ENCODE measurements around the gene RIPK1. TPM values are rescaled to one million over a fixed set of nuclear protein-coding genes. Genes with fewer than 3 reads are reported as not detected.
A peak's percentile ranks its signal among the peaks of the same experiment; 100 is the strongest.

Gene RIPK1
- total and polyA plus RNA-seq, 9 of the 15 experiments (the other 6 are each of a cell fraction or from before 2014, with no cell fraction given), result 3.8 to 24.9 (median 17.7) TPM

DNA sequence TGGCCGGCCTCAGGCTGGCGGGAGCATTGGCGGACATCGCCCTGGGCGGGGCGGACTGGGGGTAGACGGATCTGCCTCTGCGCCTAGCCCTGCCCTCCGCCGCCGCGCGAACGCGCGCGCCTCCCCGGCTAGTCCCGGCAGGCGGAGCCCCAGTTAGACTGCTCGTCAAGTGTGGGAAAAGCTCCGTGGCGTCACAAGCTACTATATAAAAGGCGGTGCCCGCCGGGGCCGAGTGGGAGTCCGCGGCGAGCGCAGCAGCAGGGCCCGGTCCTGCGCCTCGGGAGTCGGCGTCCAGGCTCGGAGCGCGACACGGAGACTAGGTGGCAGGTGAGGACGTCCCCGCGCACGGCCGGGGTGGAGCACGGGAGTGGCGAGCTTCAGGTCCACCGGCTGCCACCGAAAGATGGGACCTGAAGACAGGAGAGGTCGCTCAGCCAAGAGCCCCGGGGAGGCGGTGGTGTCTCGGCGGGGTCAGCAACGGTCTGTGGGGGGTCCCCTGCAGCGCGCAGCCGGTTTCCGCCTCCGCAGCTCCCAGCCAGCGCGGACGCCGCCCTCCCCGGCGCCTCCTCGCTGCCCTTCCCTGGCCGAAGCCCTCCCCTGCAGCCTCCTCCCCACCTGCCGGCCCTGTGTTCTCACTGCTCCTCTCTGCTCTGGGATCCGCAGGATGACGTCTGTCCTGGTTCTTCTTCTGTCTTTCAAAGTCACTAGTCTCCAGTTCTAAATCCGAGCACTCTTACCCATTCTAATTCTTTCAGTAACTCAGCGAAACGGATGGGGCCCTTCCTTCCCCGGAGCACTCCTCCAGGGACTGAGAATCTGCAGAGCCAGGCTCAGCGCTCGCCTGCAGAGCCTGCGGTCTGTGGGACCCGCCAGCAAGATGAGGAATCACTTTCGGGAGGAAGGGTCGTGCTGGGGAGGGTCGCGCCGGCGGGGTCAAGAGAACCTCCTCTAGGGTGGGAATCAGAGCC is 4.3 kb upstream of the RIPK1 start (continued):
- TF ChIP-seq TBL1XR1 (IDR thresholded peaks at IDR 0.05; ENCODE audit: low read length in 2 of 2) (no peak; a peak in 1 of 4 replicates), RB1 (IDR thresholded peaks at IDR 0.05; ENCODE audit: low read depth) (peak; percentile 89; the same call in 1 of the 2 replicates), NFYB (IDR thresholded peaks at IDR 0.05; ENCODE audit: extremely low read depth, insufficient read length) (no peak), NEUROD1 (IDR thresholded peaks at IDR 0.05; ENCODE audit: borderline replicate concordance, low read depth, low read length, partially characterized antibody) (peak; percentile 50), ZBTB1 (CRISPR knock-in tag; IDR thresholded peaks at IDR 0.05; ENCODE audit: borderline replicate concordance, low read depth) (peak; percentile 59; the same call in 1 of the 2 replicates), FOXP1 (CRISPR knock-in tag; IDR thresholded peaks at IDR 0.05) (peak; percentile 88; the same call in 1 of the 2 replicates), RBM39 (optimal IDR thresholded peaks at IDR 0.05; ENCODE audit: low read depth, low read length) (no peak), FOXK1 (CRISPR knock-in tag; IDR thresholded peaks at IDR 0.05; ENCODE audit: borderline replicate concordance) (peak; percentile 73), ZFP30 (CRISPR knock-in tag; IDR thresholded peaks at IDR 0.05; ENCODE audit: borderline replicate concordance) (no peak), ZNF263 (CRISPR knock-in tag; IDR thresholded peaks at IDR 0.05; ENCODE audit: borderline replicate concordance) (peak; percentile 91), FOXJ3 (CRISPR knock-in tag; IDR thresholded peaks at IDR 0.05) (no peak), WHSC1 (IDR thresholded peaks at IDR 0.05; ENCODE audit: low read length) (no peak), DIDO1 (tag; IDR thresholded peaks at IDR 0.05; ENCODE audit: low read depth) (no peak), ARHGAP35 (IDR thresholded peaks at IDR 0.05; ENCODE audit: partially characterized antibody) (no peak), E2F3 (CRISPR knock-in tag; IDR thresholded peaks at IDR 0.05) (no peak), TSC22D4 (tag; IDR thresholded peaks at IDR 0.05) (no peak), MEF2D (tag; conservative IDR thresholded peaks at IDR 0.05; ENCODE audit: low read depth) (no peak), ZC3H4 (CRISPR knock-in tag; IDR thresholded peaks at IDR 0.05; ENCODE audit: borderline replicate concordance) (no peak), ZNF384 (IDR thresholded peaks at IDR 0.05; ENCODE audit: low read depth, low read length) (no peak), U2AF1 (optimal IDR thresholded peaks at IDR 0.05; ENCODE audit: low read depth, low read length) (peak; percentile 71)
- TF ChIP-seq, protein P1, sequence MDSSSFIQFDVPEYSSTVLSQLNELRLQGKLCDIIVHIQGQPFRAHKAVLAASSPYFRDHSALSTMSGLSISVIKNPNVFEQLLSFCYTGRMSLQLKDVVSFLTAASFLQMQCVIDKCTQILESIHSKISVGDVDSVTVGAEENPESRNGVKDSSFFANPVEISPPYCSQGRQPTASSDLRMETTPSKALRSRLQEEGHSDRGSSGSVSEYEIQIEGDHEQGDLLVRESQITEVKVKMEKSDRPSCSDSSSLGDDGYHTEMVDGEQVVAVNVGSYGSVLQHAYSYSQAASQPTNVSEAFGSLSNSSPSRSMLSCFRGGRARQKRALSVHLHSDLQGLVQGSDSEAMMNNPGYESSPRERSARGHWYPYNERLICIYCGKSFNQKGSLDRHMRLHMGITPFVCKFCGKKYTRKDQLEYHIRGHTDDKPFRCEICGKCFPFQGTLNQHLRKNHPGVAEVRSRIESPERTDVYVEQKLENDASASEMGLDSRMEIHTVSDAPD (CRISPR knock-in tag; IDR thresholded peaks at IDR 0.05), result no peak
- TF ChIP-seq, protein P2, sequence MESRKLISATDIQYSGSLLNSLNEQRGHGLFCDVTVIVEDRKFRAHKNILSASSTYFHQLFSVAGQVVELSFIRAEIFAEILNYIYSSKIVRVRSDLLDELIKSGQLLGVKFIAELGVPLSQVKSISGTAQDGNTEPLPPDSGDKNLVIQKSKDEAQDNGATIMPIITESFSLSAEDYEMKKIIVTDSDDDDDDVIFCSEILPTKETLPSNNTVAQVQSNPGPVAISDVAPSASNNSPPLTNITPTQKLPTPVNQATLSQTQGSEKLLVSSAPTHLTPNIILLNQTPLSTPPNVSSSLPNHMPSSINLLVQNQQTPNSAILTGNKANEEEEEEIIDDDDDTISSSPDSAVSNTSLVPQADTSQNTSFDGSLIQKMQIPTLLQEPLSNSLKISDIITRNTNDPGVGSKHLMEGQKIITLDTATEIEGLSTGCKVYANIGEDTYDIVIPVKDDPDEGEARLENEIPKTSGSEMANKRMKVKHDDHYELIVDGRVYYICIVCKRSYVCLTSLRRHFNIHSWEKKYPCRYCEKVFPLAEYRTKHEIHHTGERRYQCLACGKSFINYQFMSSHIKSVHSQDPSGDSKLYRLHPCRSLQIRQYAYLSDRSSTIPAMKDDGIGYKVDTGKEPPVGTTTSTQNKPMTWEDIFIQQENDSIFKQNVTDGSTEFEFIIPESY (CRISPR knock-in tag; IDR thresholded peaks at IDR 0.05), result peak; percentile 49; the same call in 1 of the 2 replicates
- TF ChIP-seq, protein P3, sequence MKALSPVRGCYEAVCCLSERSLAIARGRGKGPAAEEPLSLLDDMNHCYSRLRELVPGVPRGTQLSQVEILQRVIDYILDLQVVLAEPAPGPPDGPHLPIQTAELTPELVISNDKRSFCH (CRISPR knock-in tag; IDR thresholded peaks at IDR 0.05), result no peak
- TF ChIP-seq, protein P3 (tag; IDR thresholded peaks at IDR 0.05), result no peak; the same call in 1 of the 2 replicates
